IPS DF 6.9 (cell line): ENCODE data around the gene TGFBR3L.
A peak's percentile ranks its signal among the peaks of the same experiment; 100 is the strongest.

Source experiments
- DNase-seq: peaks from one replicate; pipeline ENCODE4 v3.0.0-alpha.2; 2013; ENCODE audit warnings: low read depth, low spot score
- H3K27ac ChIP-seq: one replicate; pipeline ENCODE4 v1.5.1; 2013; ENCODE audit warnings: low read length, control low read depth
- H3K27me3 ChIP-seq: 2 replicates; pipeline ENCODE4 v1.6.1; 2013; ENCODE audit warnings: mild to moderate bottlenecking, low read length; ENCODE audit not compliant: control insufficient read depth, insufficient read depth
- H3K36me3 ChIP-seq: 2 replicates; pipeline ENCODE4 v1.6.1; 2013; ENCODE audit warnings: low read length; ENCODE audit not compliant: control insufficient read depth, insufficient read depth
- H3K4me1 ChIP-seq: 2 replicates; pipeline ENCODE4 v1.6.1; 2013; ENCODE audit warnings: low read length; ENCODE audit not compliant: control insufficient read depth, insufficient read depth
- H3K4me3 ChIP-seq: 2 replicates; pipeline ENCODE4 v1.5.1; 2013; ENCODE audit warnings: mild to moderate bottlenecking, low read length
- H3K9me3 ChIP-seq: 2 replicates; pipeline ENCODE4 v1.6.1; 2013; ENCODE audit warnings: low read length, inconsistent platforms; ENCODE audit not compliant: control insufficient read depth, insufficient read depth
- WGBS: extraction: QIAGEN DNeasy Blood & Tissue Kit; methylation state at CpG from one replicate; pipeline ENCODE4 v1.1.7; 2013; ENCODE audit warnings: mixed read lengths, missing lambda C conversion rate; ENCODE audit not compliant: insufficient read length, insufficient coverage; 5-methylcytosine and 5-hydroxymethylcytosine counted together

The TGFBR3L gene

DNA sequence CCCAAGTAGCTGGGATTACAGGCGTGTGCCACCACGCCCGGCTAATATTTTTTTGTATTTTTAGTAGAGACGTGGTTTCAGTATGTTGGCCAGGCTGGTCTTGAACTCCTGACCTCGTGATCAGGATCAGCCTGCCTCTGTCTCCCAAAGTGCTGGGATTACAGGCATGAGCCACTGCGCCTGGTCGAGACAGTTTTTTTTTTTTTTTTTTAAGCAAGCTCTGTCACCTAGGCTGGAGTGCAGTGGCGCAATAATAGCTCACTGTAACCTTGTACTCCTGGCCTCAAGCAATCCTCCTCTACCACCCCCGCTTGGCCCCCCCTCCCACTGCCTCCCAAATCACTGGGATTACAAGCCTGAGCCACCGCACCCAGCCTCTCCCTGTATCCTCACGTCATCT lies 17.3 kb upstream of the TGFBR3L start:
- H3K9me3 ChIP-seq = no peaks in the 10 kb centered on the region
- no peak overlapping the region for H3K4me3 ChIP-seq
- WGBS = no CpG with 5 or more reads among the region's 11 CpGs
- DNase-seq = no peak
- no peak overlapping the region for H3K27ac ChIP-seq
- H3K27me3 ChIP-seq = no peaks in the 10 kb centered on the region
- H3K36me3 ChIP-seq = no peaks in the 10 kb centered on the region
- no peaks in the 10 kb centered on the region for H3K4me1 ChIP-seq

DNA sequence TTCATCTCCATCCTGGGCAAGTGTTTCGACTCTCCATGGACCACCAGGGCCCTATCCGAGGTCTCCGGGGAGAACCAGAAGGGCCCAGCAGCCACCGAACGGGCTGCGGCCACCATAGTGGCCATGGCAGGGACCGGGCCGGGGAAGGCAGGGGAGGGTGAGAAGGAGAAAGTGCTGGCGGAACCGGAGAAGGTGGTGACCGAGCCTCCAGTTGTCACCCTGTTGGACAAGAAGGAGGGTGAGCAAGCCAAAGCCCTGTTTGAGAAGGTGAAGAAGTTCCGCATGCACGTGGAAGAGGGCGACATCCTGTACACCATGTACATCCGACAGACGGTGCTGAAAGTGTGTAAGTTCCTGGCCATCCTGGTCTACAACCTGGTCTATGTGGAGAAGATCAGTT lies 15.7 kb upstream of the TGFBR3L start:
- Histone ChIP-seq H3K36me3 (no peaks in the 10 kb centered on the region), H3K27me3 (no peaks in the 10 kb centered on the region), H3K4me1 (no peaks in the 10 kb centered on the region), H3K9me3 (no peaks in the 10 kb centered on the region), H3K4me3 (no peak overlapping the region), H3K27ac (no peak overlapping the region)
- no CpG with 5 or more reads among the region's 16 CpGs for WGBS
- no peak for DNase-seq

DNA sequence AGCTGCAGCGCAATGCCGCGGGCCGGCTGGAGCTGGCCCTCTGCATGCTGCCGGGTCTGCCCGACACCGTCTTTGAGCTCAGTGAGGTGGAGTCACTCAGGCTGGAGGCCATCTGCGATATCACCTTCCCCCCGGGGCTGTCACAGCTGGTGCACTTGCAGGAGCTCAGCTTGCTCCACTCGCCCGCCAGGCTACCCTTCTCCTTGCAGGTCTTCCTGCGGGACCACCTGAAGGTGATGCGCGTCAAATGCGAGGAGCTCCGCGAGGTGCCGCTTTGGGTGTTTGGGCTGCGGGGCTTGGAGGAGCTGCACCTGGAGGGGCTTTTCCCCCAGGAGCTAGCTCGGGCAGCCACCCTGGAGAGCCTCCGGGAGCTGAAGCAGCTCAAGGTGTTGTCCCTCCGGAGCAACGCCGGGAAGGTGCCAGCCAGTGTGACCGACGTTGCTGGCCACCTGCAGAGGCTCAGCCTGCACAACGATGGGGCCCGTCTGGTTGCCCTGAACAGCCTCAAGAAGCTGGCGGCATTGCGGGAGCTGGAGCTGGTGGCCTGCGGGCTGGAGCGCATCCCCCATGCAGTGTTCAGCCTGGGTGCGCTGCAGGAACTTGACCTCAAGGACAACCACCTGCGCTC lies 14.8 kb upstream of the TGFBR3L start:
- H3K4me3 ChIP-seq = no peak overlapping the region
- H3K9me3 ChIP-seq = no peaks in the 10 kb centered on the region
- no peak overlapping the region for H3K27ac ChIP-seq
- no CpG with 5 or more reads among the region's 34 CpGs for WGBS
- H3K4me1 ChIP-seq = no peaks in the 10 kb centered on the region
- no peak for DNase-seq
- no peaks in the 10 kb centered on the region for H3K27me3 ChIP-seq
- H3K36me3 ChIP-seq = no peaks in the 10 kb centered on the region

DNA sequence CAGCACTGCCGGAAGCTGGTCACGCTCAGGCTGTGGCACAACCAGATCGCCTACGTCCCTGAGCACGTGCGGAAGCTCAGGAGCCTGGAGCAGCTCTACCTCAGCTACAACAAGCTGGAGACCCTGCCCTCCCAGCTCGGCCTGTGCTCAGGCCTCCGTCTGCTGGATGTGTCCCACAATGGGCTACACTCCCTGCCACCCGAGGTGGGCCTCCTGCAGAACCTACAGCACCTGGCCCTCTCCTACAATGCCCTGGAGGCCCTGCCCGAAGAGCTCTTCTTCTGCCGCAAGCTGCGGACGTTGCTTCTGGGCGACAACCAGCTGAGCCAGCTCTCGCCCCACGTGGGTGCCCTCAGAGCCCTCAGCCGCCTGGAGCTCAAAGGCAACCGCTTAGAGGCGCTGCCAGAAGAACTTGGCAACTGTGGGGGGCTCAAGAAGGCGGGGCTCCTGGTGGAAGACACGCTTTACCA lies 14.2 kb upstream of the TGFBR3L start:
- Histone ChIP-seq H3K4me3 (no peak overlapping the region), H3K9me3 (no peaks in the 10 kb centered on the region), H3K4me1 (no peaks in the 10 kb centered on the region), H3K36me3 (no peaks in the 10 kb centered on the region), H3K27me3 (no peaks in the 10 kb centered on the region), H3K27ac (no peak overlapping the region)
- DNase-seq = no peak
- WGBS = no CpG with 5 or more reads among the region's 21 CpGs

DNA sequence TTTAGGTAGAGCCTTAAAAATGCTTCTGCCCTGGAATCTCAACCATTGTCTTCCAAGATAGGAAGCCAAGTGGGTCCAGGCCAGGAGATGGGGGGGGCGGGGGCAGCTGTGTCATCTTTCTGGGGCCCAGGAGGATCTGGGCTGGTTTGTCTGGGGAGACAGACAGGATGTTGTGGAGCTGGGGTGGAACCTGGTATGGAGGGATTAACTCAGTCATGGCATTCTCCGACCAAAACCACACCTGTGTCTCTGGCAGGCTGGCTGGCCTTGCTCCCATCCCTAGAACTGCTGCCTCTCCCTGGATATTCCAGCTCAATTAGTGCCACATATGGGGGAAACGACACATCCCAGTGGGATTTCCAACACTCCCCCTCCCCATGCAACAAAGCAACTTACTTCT lies 13.7 kb upstream of the TGFBR3L start:
- WGBS = no CpG with 5 or more reads among the region's 3 CpGs

DNA sequence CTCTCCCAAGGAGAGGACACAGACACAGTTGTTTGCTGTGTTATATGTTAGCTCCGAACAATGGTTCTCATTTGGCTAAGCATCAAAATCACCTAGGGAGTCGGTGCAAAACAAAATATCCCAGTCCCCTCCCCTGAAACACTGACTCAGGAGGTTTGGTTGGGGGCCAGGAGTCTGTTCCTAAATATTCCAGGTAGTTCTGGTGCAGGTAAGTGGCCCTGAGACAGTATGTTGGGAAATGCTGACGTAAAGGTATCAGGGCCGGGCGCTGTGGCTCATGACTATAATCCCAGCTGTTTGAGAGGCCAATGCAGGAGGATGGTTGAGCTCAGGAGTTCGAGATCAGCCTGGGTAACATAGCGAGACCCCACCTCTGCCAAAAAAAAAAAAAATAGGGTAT lies 13.3 kb upstream of the TGFBR3L start:
- H3K9me3 ChIP-seq = no peaks in the 10 kb centered on the region
- no peak overlapping the region for H3K27ac ChIP-seq
- DNase-seq = no peak
- no peaks in the 10 kb centered on the region for H3K27me3 ChIP-seq
- no peaks in the 10 kb centered on the region for H3K36me3 ChIP-seq
- H3K4me3 ChIP-seq = no peak overlapping the region
- no CpG with 5 or more reads among the region's 7 CpGs for WGBS
- H3K4me1 ChIP-seq = no peaks in the 10 kb centered on the region

More for the DNA sequence above, 13.7 kb upstream of the TGFBR3L start:
- no peak overlapping the region for H3K4me3 ChIP-seq
- no peak for DNase-seq
- no peaks in the 10 kb centered on the region for H3K27me3 ChIP-seq
- no peaks in the 10 kb centered on the region for H3K9me3 ChIP-seq
- H3K27ac ChIP-seq = no peak overlapping the region
- no peaks in the 10 kb centered on the region for H3K4me1 ChIP-seq
- no peaks in the 10 kb centered on the region for H3K36me3 ChIP-seq

DNA sequence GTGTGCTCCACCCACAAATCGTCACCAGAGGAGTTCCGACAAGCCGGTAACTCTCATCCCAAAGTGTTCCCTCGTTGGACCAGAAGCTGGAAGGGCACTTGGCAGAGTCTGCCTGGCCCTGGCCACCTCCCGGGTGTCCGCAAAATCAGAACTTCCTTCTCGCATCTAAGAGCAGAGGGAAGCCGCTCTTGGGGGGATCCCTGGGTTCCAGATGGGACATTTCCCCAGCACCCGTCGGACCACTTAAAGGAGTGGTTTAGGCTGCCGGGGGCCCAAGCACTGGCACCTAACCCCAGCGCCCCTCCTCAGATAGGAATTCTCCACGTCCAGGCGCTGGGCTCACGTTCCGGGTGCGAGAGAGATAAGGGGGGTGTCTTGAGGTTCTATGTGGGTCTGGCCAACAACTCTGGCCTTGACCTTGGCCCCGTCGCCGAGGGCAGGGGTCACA lies 11.8 kb upstream of the TGFBR3L start:
- H3K4me3 ChIP-seq = peak overlapping the region; percentile 28; the same call in 1 of the 2 replicates
- no peak for DNase-seq
- no CpG with 5 or more reads among the region's 20 CpGs for WGBS
- H3K36me3 ChIP-seq = peaks cover 4% of the 10 kb centered on the region; the same call in 1 of the 2 replicates
- H3K27ac ChIP-seq = no peak overlapping the region
- H3K27me3 ChIP-seq = no peaks in the 10 kb centered on the region
- no peaks in the 10 kb centered on the region for H3K4me1 ChIP-seq
- H3K9me3 ChIP-seq = no peaks in the 10 kb centered on the region

DNA sequence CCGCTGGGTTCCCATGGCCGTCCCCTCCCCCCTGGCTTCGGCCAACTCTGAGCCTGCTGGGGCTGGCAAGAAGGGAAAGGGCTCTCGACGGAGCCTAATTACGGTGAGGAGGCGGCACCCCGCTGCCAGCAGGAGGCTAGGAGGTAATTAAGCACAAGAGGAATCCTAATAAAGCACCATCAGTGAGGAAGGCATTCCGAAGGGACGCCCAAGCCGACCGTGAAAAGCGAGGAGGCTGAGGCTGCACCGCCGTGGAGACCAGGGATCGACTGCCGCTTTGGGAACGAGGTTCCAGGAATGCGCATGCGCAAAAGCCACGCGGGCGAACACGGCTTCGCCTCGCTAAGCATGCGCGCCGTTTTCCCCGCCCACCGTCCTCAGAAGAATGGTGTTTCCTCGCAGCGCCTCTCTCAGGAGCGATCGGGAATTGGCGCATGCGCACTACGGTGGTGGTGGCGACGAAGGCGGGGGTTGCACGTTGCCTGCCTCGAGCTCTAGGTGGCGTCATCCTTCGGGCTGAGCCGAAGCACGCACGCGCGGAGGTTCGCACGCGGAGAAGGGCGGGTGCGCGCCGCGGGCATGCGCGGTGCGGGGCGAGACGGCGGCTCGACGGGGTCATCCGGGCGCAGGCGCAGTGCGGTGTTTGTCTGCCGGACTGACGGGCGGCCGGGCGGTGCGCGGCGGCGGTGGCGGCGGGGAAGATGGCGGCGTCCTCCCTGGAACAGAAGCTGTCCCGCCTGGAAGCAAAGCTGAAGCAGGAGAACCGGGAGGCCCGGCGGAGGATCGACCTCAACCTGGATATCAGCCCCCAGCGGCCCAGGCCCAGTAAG lies 11.2 kb upstream of the TGFBR3L start, which contains the start of gene MAP2K7:
MAP2K7 (plus strand) TSS at position 634 of the 830 bp plus-strand sequence; CDS start at position 702, 68 bp downstream.
- no CpG with 5 or more reads among the region's 89 CpGs for WGBS
- peak; percentile 100 for DNase-seq
- no peaks in the 10 kb centered on the region for H3K9me3 ChIP-seq
- H3K36me3 ChIP-seq = peaks cover 4% of the 10 kb centered on the region; the same call in 1 of the 2 replicates
- H3K4me1 ChIP-seq = no peaks in the 10 kb centered on the region
- H3K27ac ChIP-seq = no peak within 1 kb of the TSS
- peak within 1 kb of the TSS; percentile 61 for H3K4me3 ChIP-seq
- H3K27me3 ChIP-seq = no peaks in the 10 kb centered on the region

DNA sequence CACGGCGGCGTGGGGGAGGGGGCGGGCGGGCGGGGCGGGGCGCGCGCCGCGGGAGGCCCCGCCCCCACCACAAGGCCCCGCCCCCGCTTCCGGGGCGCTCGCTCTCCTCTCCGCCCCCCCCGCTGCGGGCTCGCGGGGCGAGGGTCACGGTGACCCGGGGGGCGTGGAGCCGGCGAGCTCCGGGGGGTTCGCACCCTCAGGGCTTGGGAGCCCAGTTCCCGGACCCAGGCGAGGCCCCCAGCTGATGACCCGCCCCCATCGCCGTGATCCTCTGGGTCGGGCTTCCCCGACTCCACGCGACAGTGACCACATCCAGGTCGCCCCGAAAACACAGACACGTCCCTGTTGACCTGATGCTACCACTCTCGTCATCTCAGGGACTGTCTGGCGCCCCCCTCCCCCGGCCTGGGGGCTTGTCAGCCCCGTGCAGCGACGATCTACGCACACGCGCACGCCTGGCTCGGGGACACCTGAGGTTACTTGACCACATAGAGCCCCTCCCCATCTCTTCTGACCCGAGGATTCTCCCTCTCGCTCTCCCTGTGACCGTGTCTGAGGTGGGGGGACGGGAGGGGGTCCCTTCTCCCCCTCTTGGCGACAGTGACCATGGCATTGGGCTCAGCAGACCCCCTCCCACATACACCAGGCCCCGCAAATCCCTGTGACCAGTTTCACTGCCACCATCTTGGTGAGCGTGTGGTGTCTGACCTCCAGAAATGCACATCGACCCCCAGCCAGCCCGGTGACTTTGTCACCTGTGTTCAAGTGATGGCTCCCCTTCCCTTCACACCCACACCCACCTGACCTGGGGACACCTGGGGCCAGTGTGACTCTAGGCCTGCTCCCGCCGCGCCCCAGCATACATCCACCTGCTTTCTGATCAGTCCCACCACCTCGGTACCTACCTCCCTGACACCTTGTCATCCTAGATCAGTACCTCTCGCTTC lies 10.3 kb upstream of the TGFBR3L start:
- DNase-seq = no peak
- Histone ChIP-seq H3K36me3 (peaks cover 7% of the 10 kb centered on the region; the same call in 1 of the 2 replicates), H3K27me3 (no peaks in the 10 kb centered on the region), H3K27ac (no peak overlapping the region), H3K4me1 (no peaks in the 10 kb centered on the region), H3K4me3 (peak overlapping the region; percentile 61), H3K9me3 (no peaks in the 10 kb centered on the region)
- no CpG with 5 or more reads among the region's 68 CpGs for WGBS

DNA sequence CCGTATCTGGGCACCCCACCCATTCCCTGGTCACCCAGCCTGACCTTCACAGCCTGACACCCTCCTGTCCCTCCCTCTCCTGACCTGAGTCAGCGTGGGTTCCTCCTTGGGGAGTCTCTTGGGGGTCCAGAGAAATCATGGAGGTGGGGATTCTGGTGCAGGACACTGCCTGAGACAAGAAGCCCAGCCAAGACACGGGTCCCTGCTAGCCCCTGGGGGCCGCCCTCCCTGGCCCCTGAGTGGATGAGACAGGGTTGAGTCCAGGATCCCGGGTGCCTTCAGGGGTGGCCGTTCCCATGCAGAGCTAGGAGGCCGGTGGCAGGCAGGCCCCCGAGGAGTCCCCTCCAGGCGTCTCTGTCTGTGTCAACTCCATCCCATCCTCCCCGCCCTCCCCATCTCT lies 9.4 kb upstream of the TGFBR3L start:
- Histone ChIP-seq H3K9me3 (no peaks in the 10 kb centered on the region), H3K4me1 (no peaks in the 10 kb centered on the region), H3K27ac (no peak overlapping the region), H3K4me3 (no peak overlapping the region), H3K36me3 (peaks cover 10% of the 10 kb centered on the region), H3K27me3 (no peaks in the 10 kb centered on the region)
- no peak for DNase-seq
- WGBS = no CpG with 5 or more reads among the region's 10 CpGs
